Vagina (tissue), 2 donors: Measurements from ENCODE around the gene C19orf53. TPM values are rescaled to one million over a fixed set of nuclear protein-coding genes. Genes with fewer than 3 reads are reported as not detected.
"Not testable (repeated sequence)": the region's sequence is repeated elsewhere in the genome, so short reads cannot be mapped to it uniquely, and the experiment has no call there.

Source experiments
- DNase-seq, 2 donors: peaks; one replicate each; pipeline ENCODE4 v3.0.0-alpha.2; 2017; ENCODE audit errors: extremely low spot score in 2 of 2
- H3K27ac ChIP-seq: fragments of 200-600 bp; sonication (generic); one replicate; pipeline ENCODE4 v1.5.1; 2019
- H3K27me3 ChIP-seq: fragments of 200-600 bp; sonication (generic); one replicate; pipeline ENCODE4 v1.5.1; 2019
- H3K36me3 ChIP-seq, 2 donors: fragments of 200-600 bp; sonication (generic); one replicate each; pipeline ENCODE4 v1.5.1; 2017 to 2019
- H3K4me1 ChIP-seq: fragments of 200-600 bp; sonication (generic); one replicate; pipeline ENCODE4 v1.5.1; 2019
- H3K4me3 ChIP-seq, 2 donors: fragments of 200-600 bp; sonication (generic); 1 replicate in 1 of 2; 2 replicates in 1 of 2; pipeline ENCODE4 v1.5.1; 2016 to 2019
- H3K9me3 ChIP-seq: fragments of 200-600 bp; sonication (generic); one replicate; pipeline ENCODE4 v1.5.1; 2019
- CTCF ChIP-seq, 3 experiments: fragments of 450-650 bp in 2 of 3; fragments of 200-600 bp in 1 of 3; sonication (generic) in 1 of 3; IDR thresholded peaks; one replicate each; pipeline ENCODE4 v1.5.1; 2017 to 2019; ENCODE audit warnings: antibody characterized with exemption in 3 of 3, mild to moderate bottlenecking in 2 of 3, moderate library complexity in 2 of 3
- POLR2A ChIP-seq, 2 donors: fragments of 450-650 bp; IDR thresholded peaks; one replicate each; pipeline ENCODE4 v1.6.1; 2017; ENCODE audit warnings: antibody characterized with exemption in 2 of 2, mild to moderate bottlenecking in 2 of 2, moderate library complexity in 2 of 2
- POLR2AphosphoS5 ChIP-seq, 2 donors: sonication (generic); formaldehyde crosslinking; IDR thresholded peaks; one replicate each; pipeline ENCODE4 v1.9.0; 2017; ENCODE audit warnings: antibody characterized with exemption in 2 of 2, mild to moderate bottlenecking in 2 of 2, low read depth in 1 of 2; ENCODE audit not compliant: insufficient read depth in 1 of 2
- intact Hi-C: fragments of 100-400 bp; cut with DNase I; formaldehyde crosslinking; loops from one replicate; pipeline ENCODE4 v1.15.1; 2023
- total RNA-seq: library from RNA; depleted of rRNA; stranded (reverse); fragments of >200 nt; gene quantifications from one replicate; pipeline ENCODE4 v1.2.3, GENCODE V29; 2016

C19orf53 gene
- total RNA-seq, 1 donor from 2014 or later = 189 TPM

GRCh38 chr19:13778847-13779246 lies 4.6 kb downstream of the C19orf53 start:
- H3K4me1 ChIP-seq = peaks cover 39% of the 10 kb centered on the region
- TF ChIP-seq POLR2A (IDR thresholded peaks at IDR 0.05) (no peak), POLR2AphosphoS5 (IDR thresholded peaks at IDR 0.05; ENCODE audit: insufficient read depth in 1 of 2, low read depth in 1 of 2) (no peak), CTCF (IDR thresholded peaks at IDR 0.05) (no peak)
- H3K4me3 ChIP-seq = no peak overlapping the region
- H3K9me3 ChIP-seq = no peaks in the 10 kb centered on the region
- peaks cover 0 to 27% of the 10 kb centered on the region in 2 donors for H3K36me3 ChIP-seq
- no peak for DNase-seq
- no peak overlapping the region for H3K27ac ChIP-seq
- H3K27me3 ChIP-seq = no peaks in the 10 kb centered on the region
- intact Hi-C loops = no loop called here

- H3K9me3 ChIP-seq, H3K27ac ChIP-seq, intact Hi-C loops, H3K4me3 ChIP-seq, DNase-seq, H3K27me3 ChIP-seq: not testable (repeated sequence)
- peaks cover 37% of the 10 kb centered on the region for H3K4me1 ChIP-seq
- H3K36me3 ChIP-seq = peaks cover 0 to 27% of the 10 kb centered on the region in 2 donors
These were observed 5.5 kb downstream of the C19orf53 start for GRCh38 chr19:13779794-13780193.

GRCh38 chr19:13781547-13781946 lies 7.3 kb downstream of the C19orf53 start:
- DNase-seq = no peak
- peak overlapping the region; percentile 66 for H3K27ac ChIP-seq
- H3K9me3 ChIP-seq = no peaks in the 10 kb centered on the region
- TF ChIP-seq POLR2AphosphoS5 (IDR thresholded peaks at IDR 0.05; ENCODE audit: insufficient read depth in 1 of 2, low read depth in 1 of 2) (peak; percentile 56 to 65), CTCF (IDR thresholded peaks at IDR 0.05) (no peak)
- no peak overlapping the region for H3K4me3 ChIP-seq
- peaks cover 0 to 27% of the 10 kb centered on the region in 2 donors for H3K36me3 ChIP-seq
- intact Hi-C loops = no loop called here
- H3K4me1 ChIP-seq = peaks cover 25% of the 10 kb centered on the region
- no peaks in the 10 kb centered on the region for H3K27me3 ChIP-seq

GRCh38 chr19:13782537-13782936 lies 8.3 kb downstream of the C19orf53 start:
- Histone ChIP-seq H3K36me3 (peaks cover 0 to 23% of the 10 kb centered on the region in 2 donors), H3K27ac (peak overlapping the region; percentile 66), H3K4me3 (no peak overlapping the region), H3K4me1 (peaks cover 31% of the 10 kb centered on the region), H3K27me3 (no peaks in the 10 kb centered on the region), H3K9me3 (no peaks in the 10 kb centered on the region)
- no peak for TF ChIP-seq CTCF (IDR thresholded peaks at IDR 0.05)
- TF ChIP-seq POLR2AphosphoS5 (IDR thresholded peaks at IDR 0.05; ENCODE audit: insufficient read depth in 1 of 2, low read depth in 1 of 2) = no peak
- no peak for DNase-seq
- intact Hi-C loops = no loop called here

- no peak overlapping the region for H3K4me3 ChIP-seq
- peaks cover 0 to 10% of the 10 kb centered on the region in 2 donors for H3K36me3 ChIP-seq
- TF ChIP-seq CTCF (IDR thresholded peaks at IDR 0.05) = no peak
- no peak for TF ChIP-seq POLR2AphosphoS5 (IDR thresholded peaks at IDR 0.05; ENCODE audit: insufficient read depth in 1 of 2, low read depth in 1 of 2)
- no peaks in the 10 kb centered on the region for H3K27me3 ChIP-seq
- no peak for DNase-seq
- peaks cover 42% of the 10 kb centered on the region for H3K4me1 ChIP-seq
- intact Hi-C loops = no loop called here
- no peak overlapping the region for H3K27ac ChIP-seq
- H3K9me3 ChIP-seq = no peaks in the 10 kb centered on the region
These were observed 9.6 kb downstream of the C19orf53 start for GRCh38 chr19:13783565-13784500.
